Aorta (tissue), 5 donors: ENCODE data around the gene PLXNA2. TPM values are rescaled to one million over a fixed set of nuclear protein-coding genes. Genes with fewer than 3 reads are reported as not detected.

Source experiments
- ATAC-seq: fragments of 200-7000 bp; cut with Tn5 transposase; one replicate; pipeline ENCODE4 v1.9.1; 2022; ENCODE audit warnings: moderate library complexity; ENCODE audit not compliant: low FRiP score
- DNase-seq, 2 donors: peaks; one replicate each; pipeline ENCODE4 v3.0.0-alpha.2; 2020
- H3K27ac ChIP-seq, 2 donors: one replicate each; pipeline ENCODE4 v1.5.1; 2013; ENCODE audit warnings: low read length in 2 of 2, mild to moderate bottlenecking in 2 of 2, moderate library complexity in 2 of 2, control low read depth in 1 of 2, inconsistent platforms in 1 of 2, low read depth in 1 of 2
- H3K27me3 ChIP-seq, 2 donors: one replicate each; pipeline ENCODE4 v1.6.1; 2013; ENCODE audit warnings: control low read depth in 1 of 2, low read length in 1 of 2, mild to moderate bottlenecking in 1 of 2, moderate library complexity in 1 of 2; ENCODE audit not compliant: insufficient read depth in 2 of 2, control insufficient read depth in 1 of 2
- H3K36me3 ChIP-seq, 2 donors: one replicate each; pipeline ENCODE4 v1.6.1; 2013; ENCODE audit warnings: control low read depth in 1 of 2, low read length in 1 of 2, mild to moderate bottlenecking in 1 of 2; ENCODE audit not compliant: insufficient read depth in 2 of 2, control insufficient read depth in 1 of 2
- H3K4me1 ChIP-seq, 2 donors: one replicate each; pipeline ENCODE4 v1.6.1; 2013; ENCODE audit warnings: low read length in 2 of 2, control low read depth in 1 of 2, mild to moderate bottlenecking in 1 of 2, moderate library complexity in 1 of 2; ENCODE audit not compliant: insufficient read depth in 2 of 2, control insufficient read depth in 1 of 2
- H3K4me3 ChIP-seq, 2 donors: one replicate each; pipeline ENCODE4 v1.5.1; 2013; ENCODE audit warnings: low read length in 2 of 2, control low read depth in 1 of 2, mild to moderate bottlenecking in 1 of 2
- H3K9me3 ChIP-seq: one replicate; pipeline ENCODE4 v1.6.1; 2013; ENCODE audit warnings: mild to moderate bottlenecking, low read length; ENCODE audit not compliant: control insufficient read depth
- WGBS, 2 donors: extraction: QIAGEN DNeasy Blood & Tissue Kit; methylation state at CpG; one replicate each; pipeline ENCODE4 v1.1.7; 2013; 5-methylcytosine and 5-hydroxymethylcytosine counted together
- intact Hi-C, 2 donors: fragments of 100-400 bp; cut with DNase I; formaldehyde crosslinking; loops; one replicate each; pipeline versions ENCODE4 v1.14.2 to v1.15.0; 2022
- polyA plus RNA-seq, 2 donors: library from polyadenylated mRNA; stranded (reverse); fragments of 200-250 nt; gene quantifications; one replicate each; pipeline ENCODE4 v1.2.3, GENCODE V29; 2013
- total RNA-seq, 2 donors: library from RNA; stranded (reverse); fragmentation: NEBNext Ultra II Directional; extraction: Animal tissue kit (Norgen Biotek cat#: 25700); gene quantifications; one replicate each; pipeline ENCODE4 v1.2.1, GENCODE V29; 2021
- donor health status: healthy with polysubstance abuse.
- donor health status: Bipolar disorder and iron deficiency.
- donor health status: DM: no; HTN: no; CAD: no.
- donor health status: DM: no; HTN: no; CAD: no.
- donor health status: DM: yes; HTN: yes; CAD: no.

The PLXNA2 gene
- total and polyA plus RNA-seq, 4 donors, result 2.9 to 37.3 (median 30.0) TPM

GRCh38 chr1:208160259-208160819, 83.8 kb downstream of the PLXNA2 start:
- Histone ChIP-seq H3K4me3 (no peak overlapping the region), H3K4me1 (peaks cover 0 to 4% of the 10 kb centered on the region in 2 donors), H3K27me3 (no peaks in the 10 kb centered on the region), H3K9me3 (no peaks in the 10 kb centered on the region), H3K36me3 (no peaks in the 10 kb centered on the region), H3K27ac (no peak overlapping the region)
- no peak for DNase-seq
- intact Hi-C loops, result no loop called here
- ATAC-seq, result no peak
- 70 to 77% methylated on average over 4 of the region's 4 CpGs for WGBS, 2 donors

DNA sequence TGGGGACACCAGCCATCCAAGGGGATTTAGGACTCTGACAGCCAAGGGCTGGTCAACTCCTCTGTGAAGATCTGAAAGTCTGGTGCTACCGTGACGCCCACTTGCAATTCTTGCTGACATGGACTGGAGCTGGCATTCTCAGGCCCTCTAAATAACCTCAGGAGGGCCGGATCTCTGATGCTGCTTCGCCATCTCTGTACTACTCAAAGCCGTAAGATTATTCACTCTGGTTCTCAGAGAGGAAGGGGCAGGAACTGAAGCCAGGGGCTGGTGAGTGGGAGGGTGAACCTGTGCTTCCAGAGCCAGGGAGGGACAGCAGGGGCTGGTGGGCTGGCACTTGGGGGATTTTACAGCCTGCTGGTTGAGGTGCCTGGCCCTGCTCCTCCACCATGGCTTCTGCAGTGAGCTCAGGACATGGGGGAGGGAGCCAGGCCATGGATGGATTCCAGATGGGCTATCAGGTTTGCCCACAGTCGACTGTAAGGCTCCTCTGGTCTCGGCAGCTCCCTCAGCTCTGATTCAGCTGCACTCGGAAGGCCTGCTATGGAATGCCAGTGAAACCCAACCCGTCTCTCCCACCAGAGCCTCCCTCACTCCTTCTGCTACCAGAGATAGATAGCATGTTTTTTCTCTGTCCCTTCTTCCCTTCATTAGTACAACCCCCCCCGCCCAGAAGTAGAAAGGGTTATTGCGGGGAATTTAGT, 84.5 kb downstream of the PLXNA2 start:
- no peak overlapping the region for H3K4me3 ChIP-seq
- H3K27ac ChIP-seq, result no peak overlapping the region
- no peaks in the 10 kb centered on the region for H3K9me3 ChIP-seq
- H3K27me3 ChIP-seq, result no peaks in the 10 kb centered on the region
- WGBS, 2 donors, result 49 to 60% methylated on average over 11 of the region's 11 CpGs
- peak in 1 of 2 donors; percentile 69 for DNase-seq
- H3K36me3 ChIP-seq, result no peaks in the 10 kb centered on the region
- H3K4me1 ChIP-seq, result peaks cover 0 to 4% of the 10 kb centered on the region in 2 donors
- intact Hi-C loops, result no loop called here
- ATAC-seq, result peak; percentile 37

- intact Hi-C loops, result no loop called here
- Histone ChIP-seq H3K27me3 (no peaks in the 10 kb centered on the region), H3K4me3 (no peak overlapping the region), H3K4me1 (peaks cover 0 to 4% of the 10 kb centered on the region in 2 donors), H3K9me3 (no peaks in the 10 kb centered on the region), H3K27ac (no peak overlapping the region), H3K36me3 (no peaks in the 10 kb centered on the region)
- ATAC-seq (no peak), DNase-seq (no peak)
- WGBS, 2 donors, result 73 to 81% methylated on average over 8 of the region's 8 CpGs
Measured at GRCh38 chr1:208158640-208159554, 85.3 kb downstream of the PLXNA2 start.

- DNase-seq, result no peak
- Histone ChIP-seq H3K27me3 (no peaks in the 10 kb centered on the region), H3K4me1 (no peaks in the 10 kb centered on the region), H3K36me3 (no peaks in the 10 kb centered on the region), H3K9me3 (no peaks in the 10 kb centered on the region), H3K27ac (no peak overlapping the region), H3K4me3 (no peak overlapping the region)
- intact Hi-C loops, result no loop called here
- ATAC-seq, result no peak
- 65 to 75% methylated on average over 3 of the region's 3 CpGs for WGBS, 2 donors
Measured at GRCh38 chr1:208157769-208158168, 86.4 kb downstream of the PLXNA2 start.

GRCh38 chr1:208156741-208157140, 87.4 kb downstream of the PLXNA2 start:
- Histone ChIP-seq H3K9me3 (no peaks in the 10 kb centered on the region), H3K4me1 (no peaks in the 10 kb centered on the region), H3K27ac (no peak overlapping the region), H3K27me3 (no peaks in the 10 kb centered on the region), H3K4me3 (no peak overlapping the region), H3K36me3 (no peaks in the 10 kb centered on the region)
- WGBS, 2 donors, result 79 to 80% methylated on average over 2 of the region's 2 CpGs
- no peak for ATAC-seq
- intact Hi-C loops, result no loop called here
- no peak for DNase-seq

- WGBS, 2 donors, result 91 to 95% methylated on average over 3 of the region's 3 CpGs
- intact Hi-C loops, result no loop called here
Measured at GRCh38 chr1:208156310-208156709, 87.9 kb downstream of the PLXNA2 start.

GRCh38 chr1:208154679-208155642, 89.2 kb downstream of the PLXNA2 start:
- H3K9me3 ChIP-seq, result no peaks in the 10 kb centered on the region
- no peaks in the 10 kb centered on the region for H3K27me3 ChIP-seq
- H3K4me3 ChIP-seq, result no peak overlapping the region
- no peaks in the 10 kb centered on the region for H3K36me3 ChIP-seq
- intact Hi-C loops, result no loop called here
- DNase-seq (no peak), ATAC-seq (no peak)
- WGBS, 2 donors, result 60 to 74% methylated on average over 15 of the region's 15 CpGs
- H3K4me1 ChIP-seq, result no peaks in the 10 kb centered on the region
- H3K27ac ChIP-seq, result no peak overlapping the region

More at GRCh38 chr1:208156310-208156709, 87.9 kb downstream of the PLXNA2 start:
- H3K36me3 ChIP-seq, result no peaks in the 10 kb centered on the region
- ATAC-seq, result no peak
- DNase-seq, result no peak
- no peak overlapping the region for H3K27ac ChIP-seq
- H3K27me3 ChIP-seq, result no peaks in the 10 kb centered on the region
- no peaks in the 10 kb centered on the region for H3K4me1 ChIP-seq
- H3K4me3 ChIP-seq, result no peak overlapping the region
- H3K9me3 ChIP-seq, result no peaks in the 10 kb centered on the region

GRCh38 chr1:208154040-208154439, 90.1 kb downstream of the PLXNA2 start:
- H3K4me1 ChIP-seq, result no peaks in the 10 kb centered on the region
- H3K27ac ChIP-seq, result no peak overlapping the region
- no peak overlapping the region for H3K4me3 ChIP-seq
- H3K27me3 ChIP-seq, result no peaks in the 10 kb centered on the region
- no peaks in the 10 kb centered on the region for H3K36me3 ChIP-seq
- no peaks in the 10 kb centered on the region for H3K9me3 ChIP-seq
- WGBS, 2 donors, result 54 to 61% methylated on average over 7 of the region's 7 CpGs
- intact Hi-C loops, result no loop called here
- ATAC-seq (no peak), DNase-seq (no peak)
